BLaER1 treated with 17β-estradiol and CSF1 and Interleukin-3, amounts not matched to agents 10 nM and 100 nM (cell line): Measurements from ENCODE around the gene CUBN.
A peak's percentile ranks its signal among the peaks of the same experiment; 100 is the strongest.

ENCODE experiments used
- H3K27ac ChIP-seq, 11 experiments: shearing (Covaris generic); formaldehyde crosslinking; 2 replicates each; pipeline ENCODE4 v1.8.1; 2022
- H3K27me3 ChIP-seq, 11 experiments: shearing (Covaris generic); formaldehyde crosslinking; 2 replicates each; pipeline ENCODE4 v1.8.1; 2022
- H3K36me3 ChIP-seq, 11 experiments: shearing (Covaris generic); formaldehyde crosslinking; 2 replicates each; pipeline ENCODE4 v1.8.1; 2022
- H3K4me1 ChIP-seq, 10 experiments: shearing (Covaris generic); formaldehyde crosslinking; 2 replicates each; pipeline ENCODE4 v1.8.1; 2022
- H3K4me2 ChIP-seq, 11 experiments: shearing (Covaris generic); formaldehyde crosslinking; 2 replicates each; pipeline ENCODE4 v1.8.1; 2022
- H3K4me3 ChIP-seq, 10 experiments: shearing (Covaris generic); formaldehyde crosslinking; 2 replicates each; pipeline ENCODE4 v1.8.1; 2022
- H3K9ac ChIP-seq, 11 experiments: shearing (Covaris generic); formaldehyde crosslinking; 2 replicates each; pipeline ENCODE4 v1.8.1; 2022
- H3K9me3 ChIP-seq, 11 experiments: shearing (Covaris generic); formaldehyde crosslinking; replicated peaks in 1 of 11; 2 replicates each; pipeline ENCODE4 v1.8.1; 2022
- H4K20me1 ChIP-seq, 11 experiments: shearing (Covaris generic); formaldehyde crosslinking; 2 replicates each; pipeline ENCODE4 v1.8.1; 2022
- Cebpa-rat ChIP-seq, 11 experiments: shearing (Covaris generic); IDR thresholded peaks; 2 replicates each; pipeline ENCODE4 v1.8.1; 2022

The CUBN gene

GRCh38 chr10:16953270-16953669, 176.3 kb downstream of the CUBN start:
- Histone ChIP-seq H3K36me3 (no peaks in the 10 kb centered on the region), H4K20me1 (no peaks in the 10 kb centered on the region), H3K4me2 (peak overlapping the region in 6 of 11 experiments; percentile 41 to 75 (median 53); a peak in 8 of 22 replicates), H3K4me3 (no peak overlapping the region), H3K4me1 (peaks cover 26 to 41% (median 35%) of the 10 kb centered on the region in 10 experiments), H3K9ac (no peak overlapping the region), H3K27me3 (no peaks in the 10 kb centered on the region), H3K9me3 (peaks cover 0 to 2% (median 0%) of the 10 kb centered on the region in 11 experiments; a peak in 1 of 22 replicates), H3K27ac (peak overlapping the region in 1 of 11 experiments; percentile 30; a peak in 1 of 22 replicates)
- TF ChIP-seq Cebpa-rat (IDR thresholded peaks at IDR 0.05), result no peak

GRCh38 chr10:16952610-16953009, 177.0 kb downstream of the CUBN start:
- Histone ChIP-seq H3K27ac (peak overlapping the region in 7 of 11 experiments; percentile 12 to 49 (median 26); a peak in 7 of 22 replicates), H4K20me1 (no peaks in the 10 kb centered on the region), H3K27me3 (no peaks in the 10 kb centered on the region; a peak in 1 of 22 replicates), H3K9ac (no peak overlapping the region), H3K9me3 (peaks cover 0 to 4% (median 0%) of the 10 kb centered on the region in 11 experiments; a peak in 2 of 22 replicates), H3K4me2 (peak overlapping the region; percentile 31 to 75 (median 57)), H3K4me3 (no peak overlapping the region), H3K36me3 (no peaks in the 10 kb centered on the region), H3K4me1 (peaks cover 26 to 41% (median 35%) of the 10 kb centered on the region in 10 experiments)
- TF ChIP-seq Cebpa-rat (IDR thresholded peaks at IDR 0.05), result no peak

DNA sequence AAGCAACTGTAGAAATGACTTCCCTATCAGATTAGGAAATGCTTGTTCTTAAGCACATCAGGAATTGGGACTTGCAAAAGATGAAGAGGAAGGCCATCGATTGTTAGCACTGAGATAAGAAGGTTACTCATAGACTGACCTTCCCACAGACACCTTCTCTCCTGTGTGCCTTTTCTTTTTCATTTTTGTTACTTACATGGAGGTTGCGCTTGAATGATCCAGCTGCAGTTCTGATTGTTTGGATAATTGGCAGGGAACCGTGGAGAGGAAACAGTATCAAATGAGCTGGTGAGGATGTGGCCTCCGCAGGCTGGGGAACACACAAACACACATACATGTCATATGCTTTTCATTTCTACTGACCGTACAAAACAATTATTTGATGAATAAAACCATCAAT, 177.5 kb downstream of the CUBN start:
- Histone ChIP-seq H3K27me3 (no peaks in the 10 kb centered on the region; a peak in 1 of 22 replicates), H3K4me2 (peak overlapping the region; percentile 31 to 75 (median 57)), H3K9ac (no peak overlapping the region), H3K4me3 (no peak overlapping the region), H3K9me3 (peaks cover 0 to 6% (median 0%) of the 10 kb centered on the region in 11 experiments; a peak in 2 of 22 replicates), H3K4me1 (peaks cover 26 to 41% (median 35%) of the 10 kb centered on the region in 10 experiments), H3K27ac (peak overlapping the region in 5 of 11 experiments; percentile 9 to 40 (median 25); a peak in 5 of 22 replicates), H3K36me3 (no peaks in the 10 kb centered on the region), H4K20me1 (no peaks in the 10 kb centered on the region)
- no peak for TF ChIP-seq Cebpa-rat (IDR thresholded peaks at IDR 0.05)

DNA sequence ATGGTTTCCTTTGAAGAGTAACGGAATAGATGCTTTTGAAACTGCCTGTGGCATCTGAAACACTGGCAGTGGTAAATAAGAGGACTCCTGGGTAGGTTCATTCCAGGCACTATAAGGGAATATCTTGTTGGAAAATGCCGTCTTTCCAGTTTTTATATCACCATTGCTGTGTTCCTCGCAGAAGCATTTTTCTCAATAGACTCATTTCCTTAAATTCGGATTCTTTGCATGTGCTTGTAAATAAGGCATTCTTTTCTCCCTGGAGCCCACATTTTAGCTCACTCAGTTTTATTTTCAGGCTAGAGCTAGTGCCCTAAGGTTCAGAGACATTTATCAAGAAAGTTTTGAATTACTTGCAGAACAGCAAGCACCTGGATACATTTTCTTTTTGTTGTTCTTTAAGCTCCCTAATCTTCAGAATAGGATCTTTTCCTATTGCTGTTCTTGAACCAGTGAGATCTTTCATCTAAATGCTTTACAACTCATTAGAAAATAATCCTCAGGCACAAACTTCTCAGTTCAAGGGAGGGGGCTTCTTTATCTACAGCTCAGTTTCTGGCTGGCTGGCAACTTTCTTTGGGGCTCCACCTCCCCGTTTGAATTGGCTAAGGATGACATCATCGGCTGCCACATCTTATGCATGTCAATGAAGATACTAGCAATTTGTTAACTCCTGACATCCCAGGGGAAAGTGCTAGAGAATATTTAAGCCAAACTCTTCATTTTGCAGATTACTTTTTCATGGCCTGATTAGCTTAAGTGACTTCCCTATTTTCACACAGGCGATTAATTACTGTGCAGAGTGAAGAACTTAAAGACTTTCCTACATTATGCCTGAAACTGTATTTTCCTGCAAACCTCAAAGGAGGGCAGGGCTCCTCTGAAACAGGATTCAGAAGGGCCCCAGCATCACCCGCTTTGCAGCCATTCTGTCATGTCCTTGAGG, 178.7 kb downstream of the CUBN start:
- H4K20me1 ChIP-seq, result no peaks in the 10 kb centered on the region
- H3K27me3 ChIP-seq, result no peaks in the 10 kb centered on the region; a peak in 1 of 22 replicates
- no peak overlapping the region for H3K9ac ChIP-seq
- peaks cover 26 to 41% (median 35%) of the 10 kb centered on the region in 10 experiments for H3K4me1 ChIP-seq
- no peak overlapping the region for H3K4me3 ChIP-seq
- H3K4me2 ChIP-seq, result peak overlapping the region in 10 of 11 experiments; percentile 8 to 60 (median 40); a peak in 14 of 22 replicates
- H3K27ac ChIP-seq, result no peak overlapping the region
- TF ChIP-seq Cebpa-rat (IDR thresholded peaks at IDR 0.05), result no peak
- H3K36me3 ChIP-seq, result no peaks in the 10 kb centered on the region
- H3K9me3 ChIP-seq, result peaks cover 0 to 8% (median 0%) of the 10 kb centered on the region in 11 experiments; a peak in 2 of 22 replicates

DNA sequence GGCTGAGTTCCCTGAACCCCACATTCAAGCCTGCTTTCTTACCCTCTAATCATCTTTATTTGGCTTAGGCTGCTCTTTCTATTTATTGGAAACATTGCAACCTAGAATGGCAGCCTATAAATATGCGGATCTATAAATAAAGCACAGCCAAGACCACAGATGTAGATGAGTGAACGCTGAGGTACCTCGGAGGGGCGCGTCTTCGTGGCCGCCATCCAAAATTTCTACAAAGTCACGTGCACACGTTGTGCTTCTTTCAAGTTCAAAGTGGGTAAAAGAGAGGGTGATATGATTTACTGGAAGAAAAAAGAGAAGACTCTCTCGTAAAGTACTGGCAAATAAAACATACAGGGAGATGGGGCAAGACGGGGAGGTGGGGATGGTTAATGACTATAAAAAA, 179.8 kb downstream of the CUBN start:
- Histone ChIP-seq H3K9me3 (peaks cover 0 to 8% (median 0%) of the 10 kb centered on the region in 11 experiments; a peak in 2 of 22 replicates), H4K20me1 (no peaks in the 10 kb centered on the region), H3K4me1 (peaks cover 26 to 41% (median 36%) of the 10 kb centered on the region in 10 experiments), H3K27ac (no peak overlapping the region), H3K27me3 (no peaks in the 10 kb centered on the region; a peak in 1 of 22 replicates), H3K9ac (no peak overlapping the region), H3K4me2 (peak overlapping the region in 9 of 11 experiments; percentile 27 to 62 (median 40); a peak in 14 of 22 replicates), H3K4me3 (no peak overlapping the region), H3K36me3 (no peaks in the 10 kb centered on the region)
- TF ChIP-seq Cebpa-rat (IDR thresholded peaks at IDR 0.05), result no peak

- no peak for TF ChIP-seq Cebpa-rat (IDR thresholded peaks at IDR 0.05)
- Histone ChIP-seq H3K4me2 (no peak overlapping the region), H3K9me3 (peaks cover 0 to 8% (median 0%) of the 10 kb centered on the region in 11 experiments; a peak in 2 of 22 replicates), H3K4me3 (no peak overlapping the region), H3K27ac (no peak overlapping the region), H3K36me3 (no peaks in the 10 kb centered on the region), H3K9ac (no peak overlapping the region), H3K27me3 (no peaks in the 10 kb centered on the region; a peak in 1 of 22 replicates), H4K20me1 (no peaks in the 10 kb centered on the region), H3K4me1 (peaks cover 34 to 53% (median 48%) of the 10 kb centered on the region in 10 experiments)
Measured at GRCh38 chr10:16948361-16948760, 181.2 kb downstream of the CUBN start.

DNA sequence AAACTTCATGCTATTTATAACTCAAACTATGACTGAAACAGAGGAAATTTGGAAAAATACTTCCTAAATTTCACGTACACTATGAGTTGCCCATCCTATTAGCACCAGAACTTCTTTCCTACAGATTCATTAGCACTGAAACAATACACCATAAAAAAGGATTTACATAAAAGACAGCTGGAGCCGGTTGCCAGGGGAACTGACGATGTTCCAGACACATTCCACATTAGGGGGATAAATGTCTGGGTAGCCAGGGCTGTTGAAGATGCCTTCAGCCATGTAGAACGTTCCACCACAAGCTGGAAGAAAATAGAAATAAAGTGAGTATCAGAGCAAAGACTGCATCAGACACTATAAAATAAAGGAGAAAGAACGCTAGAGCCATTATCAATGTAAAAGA, 182.5 kb downstream of the CUBN start:
- Histone ChIP-seq H4K20me1 (no peaks in the 10 kb centered on the region), H3K27ac (no peak overlapping the region), H3K27me3 (no peaks in the 10 kb centered on the region; a peak in 1 of 22 replicates), H3K9ac (no peak overlapping the region), H3K9me3 (peaks cover 0 to 8% (median 0%) of the 10 kb centered on the region in 11 experiments; a peak in 2 of 22 replicates), H3K36me3 (no peaks in the 10 kb centered on the region), H3K4me3 (no peak overlapping the region), H3K4me2 (peak overlapping the region in 2 of 11 experiments; percentile 27 to 36; a peak in 3 of 22 replicates), H3K4me1 (peaks cover 33 to 53% (median 48%) of the 10 kb centered on the region in 10 experiments)
- TF ChIP-seq Cebpa-rat (IDR thresholded peaks at IDR 0.05), result no peak

GRCh38 chr10:16945593-16945992, 184.0 kb downstream of the CUBN start:
- H4K20me1 ChIP-seq, result no peaks in the 10 kb centered on the region
- H3K4me3 ChIP-seq, result no peak overlapping the region
- peaks cover 0 to 12% (median 0%) of the 10 kb centered on the region in 11 experiments; a peak in 3 of 22 replicates for H3K9me3 ChIP-seq
- peaks cover 21 to 44% (median 35%) of the 10 kb centered on the region in 10 experiments for H3K4me1 ChIP-seq
- H3K27me3 ChIP-seq, result no peaks in the 10 kb centered on the region; a peak in 1 of 22 replicates
- H3K36me3 ChIP-seq, result no peaks in the 10 kb centered on the region
- H3K4me2 ChIP-seq, result no peak overlapping the region
- no peak overlapping the region for H3K9ac ChIP-seq
- H3K27ac ChIP-seq, result no peak overlapping the region
- TF ChIP-seq Cebpa-rat (IDR thresholded peaks at IDR 0.05), result no peak

DNA sequence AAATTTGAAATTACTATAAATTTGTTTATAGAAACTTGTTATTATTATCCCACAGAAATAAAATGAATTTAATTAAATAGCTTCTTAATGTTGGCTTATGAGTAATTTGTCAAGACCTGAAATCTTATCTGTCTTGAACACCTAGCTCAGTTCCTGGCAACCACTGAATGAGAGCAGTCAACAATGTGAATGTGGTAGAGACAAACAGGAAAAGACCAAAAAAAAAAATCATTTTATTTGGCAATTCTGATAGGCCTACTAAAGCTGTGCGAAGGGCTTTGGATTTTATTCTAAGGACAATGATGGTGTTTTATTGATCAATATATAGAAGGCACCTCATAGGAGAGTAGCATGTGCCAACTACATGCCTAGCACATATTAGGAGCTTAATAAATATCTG, 184.6 kb downstream of the CUBN start:
- Histone ChIP-seq H3K9me3 (peaks cover 0 to 12% (median 0%) of the 10 kb centered on the region in 11 experiments; a peak in 3 of 22 replicates), H3K27ac (peak overlapping the region in 1 of 11 experiments; percentile 5; a peak in 1 of 22 replicates), H3K4me2 (peak overlapping the region in 3 of 11 experiments; percentile 2 to 85 (median 81); a peak in 3 of 22 replicates), H3K4me3 (no peak overlapping the region), H4K20me1 (no peaks in the 10 kb centered on the region), H3K27me3 (no peaks in the 10 kb centered on the region; a peak in 1 of 22 replicates), H3K36me3 (no peaks in the 10 kb centered on the region), H3K4me1 (peaks cover 21 to 43% (median 30%) of the 10 kb centered on the region in 10 experiments), H3K9ac (no peak overlapping the region)
- TF ChIP-seq Cebpa-rat (IDR thresholded peaks at IDR 0.05), result no peak
